AG08395 (cell line): ENCODE results near the gene DMXL2.
"Not testable (repeated sequence)": the region's sequence is repeated elsewhere in the genome, so short reads cannot be mapped to it uniquely, and the experiment has no call there.

ENCODE experiments used
- DNase-seq: peaks from one replicate; pipeline ENCODE4 v3.0.0; 2012; ENCODE audit warnings: mixed read lengths, low spot score

DMXL2 gene

GRCh38 chr15:51576911-51577500 is 45.6 kb downstream of the DMXL2 start:
- DNase-seq = peak; percentile 58

GRCh38 chr15:51576286-51576850 is 46.2 kb downstream of the DMXL2 start:
- no peak for DNase-seq

GRCh38 chr15:51575775-51576174 is 46.8 kb downstream of the DMXL2 start:
- DNase-seq = no peak

- DNase-seq = not testable (repeated sequence)
Measured at GRCh38 chr15:51573352-51573751, 49.2 kb downstream of the DMXL2 start.

GRCh38 chr15:51568939-51569784 is 53.4 kb downstream of the DMXL2 start:
- DNase-seq = not testable (repeated sequence)

GRCh38 chr15:51561271-51561670 is 61.3 kb downstream of the DMXL2 start:
- no peak for DNase-seq

- DNase-seq = no peak
Measured at GRCh38 chr15:51558876-51559275, 63.7 kb downstream of the DMXL2 start.

GRCh38 chr15:51558411-51558810 is 64.2 kb downstream of the DMXL2 start:
- DNase-seq = no peak

GRCh38 chr15:51550841-51551240 is 71.7 kb downstream of the DMXL2 start:
- DNase-seq = no peak

GRCh38 chr15:51547656-51548055 is 74.9 kb downstream of the DMXL2 start:
- no peak for DNase-seq

GRCh38 chr15:51536965-51537574 is 85.5 kb downstream of the DMXL2 start:
- DNase-seq = peak; percentile 42

GRCh38 chr15:51533672-51534398 is 88.7 kb downstream of the DMXL2 start:
- DNase-seq = no peak

- DNase-seq = no peak
Measured at GRCh38 chr15:51526955-51527354, 95.6 kb downstream of the DMXL2 start.

GRCh38 chr15:51524376-51524775 is 98.2 kb downstream of the DMXL2 start:
- no peak for DNase-seq

GRCh38 chr15:51516291-51516690 is 106.3 kb downstream of the DMXL2 start:
- DNase-seq = no peak

GRCh38 chr15:51505251-51505650 is 117.3 kb downstream of the DMXL2 start:
- DNase-seq = no peak

- DNase-seq = no peak
Measured at GRCh38 chr15:51503003-51503402, 119.6 kb downstream of the DMXL2 start.

- peak; percentile 61 for DNase-seq
Measured at GRCh38 chr15:51499379-51499976, 123.1 kb downstream of the DMXL2 start.

- DNase-seq = no peak
Measured at GRCh38 chr15:51497806-51498205, 124.8 kb downstream of the DMXL2 start.

GRCh38 chr15:51496246-51496645 is 126.3 kb downstream of the DMXL2 start:
- no peak for DNase-seq

GRCh38 chr15:51494411-51495314 is 127.9 kb downstream of the DMXL2 start:
- DNase-seq = no peak
